Midbrain (tissue), 1 donor: ENCODE measurements around the gene GCNA.
"Not testable (repeated sequence)": the region's sequence is repeated elsewhere in the genome, so short reads cannot be mapped to it uniquely, and the experiment has no call there.

Experiments
- DNase-seq: peaks from one replicate; lab custom pipeline; 2025; lab: John Stamatoyannopoulos, UW

The GCNA gene

DNA sequence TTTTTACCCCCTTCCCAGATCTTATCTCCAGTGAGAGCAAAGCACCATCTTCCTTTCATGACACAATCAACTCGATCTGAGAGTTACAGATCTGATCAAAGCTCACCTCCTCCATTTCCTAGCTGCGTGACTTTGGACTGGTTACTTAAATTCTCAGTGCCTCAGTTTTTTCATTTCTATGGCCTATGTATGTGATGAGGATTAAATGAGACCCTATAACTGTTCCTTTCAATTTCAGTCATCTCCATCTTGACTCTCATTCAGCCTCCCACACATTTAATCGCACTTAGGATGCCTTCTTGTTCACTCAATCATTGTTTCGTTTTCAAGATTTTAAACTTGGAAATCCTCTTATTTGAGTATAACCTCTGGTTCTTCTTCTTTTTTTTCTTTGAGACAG lies 60.2 kb downstream of the GCNA start:
- DNase-seq: no peak

DNA sequence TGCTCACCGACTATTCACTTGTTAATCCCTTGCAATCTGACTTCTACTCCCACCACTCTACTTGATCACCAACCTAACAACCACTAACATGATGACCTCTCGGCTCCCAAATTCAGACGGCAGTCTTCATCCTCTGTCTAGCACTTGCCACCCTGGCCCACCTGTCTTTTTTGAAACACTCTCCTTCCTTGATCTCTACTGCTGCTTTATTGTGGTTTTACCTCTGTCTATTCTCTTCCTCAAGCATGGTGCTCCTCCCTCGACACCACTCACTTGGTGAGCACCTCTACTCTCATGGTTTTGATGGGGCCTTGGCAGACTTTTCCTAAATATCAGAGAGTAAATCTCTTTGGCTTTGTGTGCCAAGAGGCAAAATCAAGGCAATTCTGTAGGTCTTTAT lies 61.8 kb downstream of the GCNA start:
- DNase-seq: no peak

DNA sequence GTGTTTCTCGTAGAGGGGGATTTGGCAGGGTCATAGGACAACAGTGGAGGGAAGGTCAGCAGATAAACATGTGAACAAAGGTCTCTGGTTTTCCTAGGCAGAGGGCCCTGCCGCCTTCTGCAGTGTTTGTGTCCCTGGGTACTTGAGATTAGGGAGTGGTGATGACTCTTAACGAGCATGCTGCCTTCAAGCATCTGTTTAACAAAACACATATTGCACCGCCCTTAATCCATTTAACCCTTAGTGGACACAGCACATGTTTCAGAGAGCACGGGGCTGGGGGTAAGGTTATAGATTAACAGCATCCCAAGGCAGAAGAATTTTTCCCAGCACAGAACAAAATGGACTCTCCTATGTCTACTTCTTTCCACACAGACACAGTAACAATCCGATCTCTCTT lies 66.2 kb downstream of the GCNA start:
- not testable (repeated sequence) for DNase-seq

DNA sequence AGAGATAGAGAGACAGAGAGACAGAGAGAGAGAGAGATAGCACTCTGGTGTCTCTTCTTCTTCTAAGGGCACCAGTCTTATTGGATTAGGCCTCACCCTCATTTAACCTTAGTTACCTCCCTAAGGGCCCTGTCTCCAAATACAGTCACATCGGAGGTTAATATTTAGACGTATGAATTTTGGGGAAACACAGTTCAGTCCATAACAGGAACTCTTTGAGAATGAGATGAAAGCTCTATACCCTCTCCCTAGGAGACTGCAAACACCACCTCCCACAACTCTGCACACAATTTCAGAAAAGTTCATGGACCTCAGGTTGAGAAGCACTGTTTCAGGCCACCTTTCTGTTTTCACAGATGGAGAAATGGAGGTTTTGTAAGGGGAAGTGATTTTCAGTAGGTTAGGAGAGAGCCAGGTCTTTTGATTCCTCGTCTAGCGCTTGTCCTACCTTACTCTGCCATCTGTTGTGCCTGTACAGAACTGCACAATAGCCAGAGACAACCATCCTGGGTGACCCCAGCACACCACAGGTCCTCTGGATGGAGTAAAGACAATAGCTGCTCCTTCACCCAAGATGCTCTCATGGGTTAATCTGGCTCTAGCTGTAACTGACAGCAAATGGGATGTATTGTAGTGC lies 72.2 kb downstream of the GCNA start:
- DNase-seq: no peak

DNA sequence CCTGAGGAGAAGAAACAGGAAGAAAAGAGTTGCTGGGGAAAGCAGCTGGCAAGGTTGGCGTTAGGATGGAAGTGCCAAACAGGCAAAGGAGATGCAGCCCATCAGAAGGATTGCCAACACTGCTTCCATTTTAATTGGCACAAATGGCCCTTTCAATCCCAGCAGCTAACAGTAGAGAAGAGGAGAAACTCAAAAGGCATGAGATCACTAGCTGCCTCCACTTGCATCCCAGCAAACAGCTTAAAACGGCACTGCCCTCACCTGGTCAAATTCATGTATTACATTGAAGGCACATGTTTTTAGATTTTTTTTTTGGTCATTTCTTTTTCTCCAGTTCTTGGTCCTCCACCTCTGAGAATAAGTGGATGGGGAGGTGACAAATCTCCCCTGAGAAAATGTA lies 74.2 kb downstream of the GCNA start:
- DNase-seq: peak; percentile 47

DNA sequence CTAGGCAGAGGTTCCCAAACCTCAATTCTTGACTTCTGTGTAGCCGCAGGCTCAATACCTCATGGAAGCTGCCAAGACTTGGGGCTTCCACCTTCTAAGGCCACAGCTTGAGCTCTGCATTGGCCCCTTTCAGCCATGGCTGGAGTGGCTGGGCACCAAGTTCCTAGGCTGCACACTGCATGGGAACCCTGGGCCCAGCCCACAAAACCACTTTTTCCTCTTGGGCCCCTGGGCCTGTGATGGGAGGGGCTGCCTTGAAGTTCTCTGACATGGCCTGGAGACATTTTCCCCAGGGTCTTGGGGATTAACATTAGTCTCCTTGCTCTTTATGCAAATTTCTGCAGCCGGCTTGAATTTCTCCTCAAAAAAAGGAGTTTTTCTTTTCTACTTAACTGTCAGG lies 75.1 kb downstream of the GCNA start:
- no peak for DNase-seq

DNA sequence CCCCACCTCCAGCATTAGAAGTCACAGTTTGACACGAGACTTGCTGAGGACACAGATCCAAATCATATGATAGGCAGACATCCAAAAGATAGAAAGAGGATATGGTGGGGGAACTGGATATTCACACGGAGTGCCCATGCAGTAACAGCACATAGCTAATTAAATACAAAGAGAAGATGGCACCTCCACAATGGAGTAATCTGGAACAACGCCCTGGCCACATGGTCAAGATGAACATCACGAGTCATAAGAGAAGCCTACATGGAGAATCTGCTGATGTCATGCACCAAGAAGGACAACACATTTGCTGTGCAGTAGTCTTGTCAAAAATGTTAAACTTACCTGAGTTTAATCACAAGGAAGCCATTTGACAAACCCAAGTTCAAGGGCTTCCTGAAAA lies 79.0 kb downstream of the GCNA start:
- DNase-seq: no peak

DNA sequence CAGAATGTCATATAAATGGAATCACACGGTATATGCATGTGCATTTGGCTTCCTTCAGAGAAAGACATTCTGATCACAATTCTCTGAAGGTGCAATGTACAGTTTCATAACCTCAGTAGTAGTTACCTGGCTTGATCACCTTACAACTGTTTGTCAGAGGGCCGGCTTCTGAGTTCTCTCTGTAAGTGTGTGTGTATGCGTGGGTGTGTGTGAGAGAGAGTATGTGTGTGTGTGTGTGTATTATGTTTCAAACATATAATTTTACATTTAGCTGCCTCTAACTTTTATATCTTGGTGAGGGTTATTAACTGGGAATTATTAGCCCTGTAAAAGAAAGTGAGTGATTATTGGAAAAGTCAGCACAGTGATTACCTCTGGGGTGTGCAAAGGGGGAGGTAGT lies 81.1 kb downstream of the GCNA start:
- DNase-seq: no peak

DNA sequence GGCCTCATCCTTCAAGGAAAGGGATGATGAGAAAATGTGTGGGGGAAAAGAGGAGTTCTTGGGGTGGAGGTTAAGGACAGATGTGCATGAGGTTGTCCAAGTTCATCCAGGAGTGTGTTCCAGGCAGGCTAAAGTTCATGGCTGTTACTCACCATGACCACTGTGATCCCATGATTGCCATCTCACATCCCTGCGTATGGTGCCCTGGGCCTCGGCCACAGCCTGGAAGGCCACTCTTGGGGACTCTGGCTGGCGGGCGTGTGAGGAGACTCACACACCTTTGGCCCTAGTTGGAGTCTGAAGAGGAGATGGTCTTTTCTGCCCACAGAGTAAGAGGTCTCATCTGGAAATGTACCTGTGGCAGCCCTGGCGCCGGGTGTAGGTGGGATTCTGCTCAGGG lies 81.7 kb downstream of the GCNA start:
- DNase-seq: no peak

DNA sequence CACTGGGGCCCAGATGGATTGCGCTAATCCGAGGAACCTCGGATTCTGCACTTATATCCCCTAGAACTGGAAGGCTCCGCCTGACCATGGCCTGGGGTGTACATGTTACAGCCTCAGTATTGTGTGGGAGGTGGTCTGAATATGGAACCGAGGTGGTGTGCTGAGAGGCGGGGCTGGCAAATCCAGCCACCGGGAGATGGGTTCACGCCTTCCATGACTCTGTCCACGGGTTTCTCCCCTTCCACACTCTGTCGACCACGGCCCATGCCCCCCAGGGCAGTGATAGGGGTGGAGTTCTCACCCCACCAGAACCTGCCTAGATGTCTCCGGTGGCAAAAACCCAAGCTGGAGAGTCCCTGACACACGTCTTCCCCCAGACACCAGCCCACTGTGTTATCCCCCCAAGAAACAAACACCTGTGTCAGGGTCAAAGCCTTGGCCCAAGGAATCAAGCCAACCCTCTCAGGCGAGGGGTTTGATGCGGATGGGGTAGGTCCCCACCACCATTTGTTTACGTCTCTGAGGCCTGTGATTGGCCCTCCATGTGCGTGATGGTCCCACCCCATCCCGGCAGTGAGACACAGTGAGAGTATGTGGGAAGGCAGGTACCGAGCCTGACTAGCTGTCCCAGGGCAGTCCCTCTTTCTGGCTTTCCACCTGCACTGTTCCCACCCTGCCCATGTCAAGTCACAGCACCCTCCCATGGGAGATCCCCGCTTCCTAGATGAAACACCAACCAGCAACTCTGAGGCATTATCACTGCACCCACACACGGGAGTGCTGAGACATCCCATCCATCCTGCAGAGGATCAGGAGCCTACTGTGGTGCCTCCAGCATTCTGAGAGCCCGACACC lies 82.6 kb downstream of the GCNA start:
- no peak for DNase-seq

DNA sequence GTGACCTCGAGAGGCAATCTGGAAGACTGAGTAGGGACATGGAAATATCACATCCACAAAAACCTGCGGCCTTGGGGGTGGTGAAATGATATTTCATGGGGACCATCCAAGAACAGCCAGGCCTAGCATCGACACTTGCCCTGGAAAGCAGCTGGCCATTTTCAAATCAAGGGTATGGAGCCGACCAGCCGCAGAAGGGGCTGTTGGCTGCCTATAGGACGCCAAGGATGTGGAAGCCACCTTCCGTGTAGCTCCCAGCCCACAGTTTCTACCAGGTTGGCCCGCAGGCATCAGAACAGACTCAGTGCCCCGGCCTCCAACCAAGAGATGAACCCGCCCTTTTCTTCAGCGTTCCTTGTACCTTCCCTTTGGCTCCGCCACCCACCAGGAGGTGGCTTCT lies 83.7 kb downstream of the GCNA start:
- DNase-seq: no peak

DNA sequence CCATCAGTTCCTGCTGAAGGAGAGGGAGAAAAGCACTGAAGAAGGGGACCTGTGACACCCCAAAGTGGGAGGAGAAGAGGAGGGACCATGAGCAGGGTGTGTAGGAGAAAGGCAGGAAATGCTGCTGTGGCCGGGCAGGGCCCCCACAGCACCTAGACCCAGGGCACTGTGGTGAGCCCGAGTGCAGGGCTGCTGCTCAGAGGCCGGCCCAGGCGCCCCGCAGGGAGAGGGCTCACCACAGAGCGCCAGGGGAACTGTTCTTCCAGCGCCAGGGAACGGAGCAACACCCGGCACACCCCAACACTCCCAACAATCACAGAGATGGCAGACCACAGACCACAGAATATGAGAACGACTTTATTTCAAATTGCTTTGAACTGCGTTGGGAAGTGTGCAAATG lies 84.4 kb downstream of the GCNA start:
- DNase-seq: not testable (repeated sequence)
